Hepatocyte (in vitro differentiated cells): ENCODE measurements around the gene MYH16. TPM values are rescaled to one million over a fixed set of nuclear protein-coding genes. Genes with fewer than 3 reads are reported as not detected.
"Not testable (repeated sequence)": the region's sequence is repeated elsewhere in the genome, so short reads cannot be mapped to it uniquely, and the experiment has no call there.

Experiments used
- DNase-seq: peaks from one replicate; pipeline ENCODE4 v3.0.0-alpha.2; 2016; ENCODE audit warnings: low spot score
- H2AFZ ChIP-seq: fragments of 200-600 bp; sonication (generic); 2 replicates; pipeline ENCODE4 v1.6.0; 2016; ENCODE audit warnings: antibody characterized with exemption, mild to moderate bottlenecking
- H3K27ac ChIP-seq: fragments of 200-600 bp; sonication (generic); 2 replicates; pipeline ENCODE4 v1.5.1; 2016; ENCODE audit warnings: mild to moderate bottlenecking
- H3K27me3 ChIP-seq: fragments of 200-600 bp; sonication (generic); 2 replicates; pipeline ENCODE4 v1.6.1; 2016
- H3K36me3 ChIP-seq: fragments of 200-600 bp; sonication (generic); replicated peaks from 2 replicates; pipeline ENCODE4 v1.5.1; 2016; ENCODE audit warnings: low read depth; ENCODE audit not compliant: insufficient read depth
- H3K4me1 ChIP-seq: fragments of 200-600 bp; sonication (generic); 2 replicates; pipeline ENCODE4 v1.5.1; 2016; ENCODE audit warnings: mild to moderate bottlenecking, moderate library complexity; ENCODE audit not compliant: insufficient read depth
- H3K4me2 ChIP-seq: fragments of 200-600 bp; sonication (generic); 2 replicates; pipeline ENCODE4 v1.6.0; 2016
- H3K4me3 ChIP-seq: fragments of 200-600 bp; sonication (generic); 2 replicates; pipeline ENCODE4 v1.5.1; 2016; ENCODE audit warnings: mild to moderate bottlenecking
- H3K79me2 ChIP-seq: fragments of 200-600 bp; sonication (generic); 2 replicates; pipeline ENCODE4 v1.6.0; 2017; ENCODE audit warnings: mild to moderate bottlenecking
- H3K9me2 ChIP-seq: fragments of 200-600 bp; sonication (generic); replicated peaks from 2 replicates; pipeline ENCODE4 v1.6.0; 2017; ENCODE audit warnings: mild to moderate bottlenecking; ENCODE audit not compliant: insufficient read depth
- H3K9me3 ChIP-seq: fragments of 200-600 bp; sonication (generic); 2 replicates; pipeline ENCODE4 v1.5.1; 2016; ENCODE audit warnings: low read depth, mild to moderate bottlenecking
- H4K20me1 ChIP-seq: fragments of 200-600 bp; sonication (generic); 2 replicates; pipeline ENCODE4 v1.6.0; 2016; ENCODE audit warnings: mild to moderate bottlenecking; ENCODE audit not compliant: insufficient read depth, poor library complexity, severe bottlenecking
- CTCF ChIP-seq: fragments of 200-600 bp; sonication (generic); IDR thresholded peaks from 2 replicates; pipeline ENCODE4 v1.5.1; 2016; ENCODE audit warnings: antibody characterized with exemption, mild to moderate bottlenecking; ENCODE audit not compliant: poor library complexity
- EZH2 ChIP-seq: fragments of 200-600 bp; sonication (generic); IDR thresholded peaks from 2 replicates; pipeline ENCODE4 v1.6.1; 2016; ENCODE audit warnings: antibody characterized with exemption, mild to moderate bottlenecking, borderline replicate concordance
- EZH2phosphoT487 ChIP-seq: fragments of 200-600 bp; sonication (generic); IDR thresholded peaks from one replicate; pipeline ENCODE4 v1.6.1; 2018; ENCODE audit warnings: antibody characterized with exemption, mild to moderate bottlenecking, low read depth, moderate library complexity; ENCODE audit not compliant: unreplicated experiment, severe bottlenecking
- WGBS: methylation state at CpG from one replicate; pipeline ENCODE4 v1.1.6; 2016; ENCODE audit warnings: low lambda C conversion rate; ENCODE audit errors: missing lambda C conversion rate; 5-methylcytosine and 5-hydroxymethylcytosine counted together
- polyA plus RNA-seq: library from polyadenylated mRNA; unstranded; fragments of >200 nt; fragmentation: Nextera tagmentation; extraction: Ambion mirVana; gene quantifications from 2 replicates; pipeline ENCODE4 v1.2.1, GENCODE V29; 2016
- total RNA-seq: library from RNA; depleted of rRNA; stranded (reverse); fragments of >200 nt; gene quantifications from 2 replicates; pipeline ENCODE4 v1.2.3, GENCODE V29; 2014

MYH16 gene
- total and polyA plus RNA-seq, 2 experiments from 2014 or later = 0.13 TPM; not detected in 1

GRCh38 chr7:99268577-99268908 lies 4.1 kb upstream of the MYH16 start:
- no peaks in the 10 kb centered on the region for H4K20me1 ChIP-seq
- no peak overlapping the region for H3K27ac ChIP-seq
- H3K79me2 ChIP-seq = no peaks in the 10 kb centered on the region
- no peaks in the 10 kb centered on the region for H3K9me2 ChIP-seq
- no peaks in the 10 kb centered on the region for H3K4me1 ChIP-seq
- H3K9me3 ChIP-seq = no peaks in the 10 kb centered on the region
- H3K27me3 ChIP-seq = no peaks in the 10 kb centered on the region
- DNase-seq = no peak
- TF ChIP-seq EZH2 = no peak
- TF ChIP-seq EZH2phosphoT487 = no peak
- no peak for TF ChIP-seq CTCF
- WGBS = 88% methylated on average over 4 of the region's 4 CpGs
- H3K4me2 ChIP-seq = no peak overlapping the region
- H3K4me3 ChIP-seq = no peak overlapping the region
- H3K36me3 ChIP-seq = no peaks in the 10 kb centered on the region
- no peak overlapping the region for H2AFZ ChIP-seq

- Histone ChIP-seq H3K79me2 (no peaks in the 10 kb centered on the region), H3K4me2 (no peak overlapping the region), H3K4me3 (no peak overlapping the region), H3K27me3 (no peaks in the 10 kb centered on the region), H3K36me3 (no peaks in the 10 kb centered on the region), H2AFZ (no peak overlapping the region), H3K9me2 (no peaks in the 10 kb centered on the region), H3K27ac (no peak overlapping the region), H3K4me1 (no peaks in the 10 kb centered on the region), H4K20me1 (no peaks in the 10 kb centered on the region), H3K9me3 (no peaks in the 10 kb centered on the region)
- no peak for TF ChIP-seq EZH2
- no peak for TF ChIP-seq CTCF
- no peak for TF ChIP-seq EZH2phosphoT487
- WGBS = 56% methylated on average over 16 of the region's 16 CpGs
- DNase-seq = no peak
Measured at GRCh38 chr7:99270702-99271101, 1.9 kb upstream of the MYH16 start.

DNA sequence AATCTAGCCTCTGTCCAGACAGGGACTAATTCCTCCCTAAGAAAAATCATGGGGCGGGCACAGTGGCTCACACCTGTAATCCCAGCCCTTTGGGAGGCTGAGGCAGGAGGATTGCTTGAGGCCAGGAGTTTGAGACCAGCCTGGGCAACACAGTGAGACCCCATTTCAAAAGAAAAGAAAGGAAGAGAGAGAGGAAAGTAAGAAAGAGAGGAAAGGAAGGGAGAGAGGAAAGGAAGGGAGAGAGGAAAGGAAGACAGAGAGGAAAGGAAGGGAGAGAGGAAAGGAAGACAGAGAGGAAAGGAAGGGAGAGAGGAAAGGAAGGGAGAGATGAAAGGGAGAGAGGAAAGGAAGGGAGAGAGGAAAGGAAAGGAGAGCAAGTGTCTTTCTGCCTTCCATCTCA lies 922 bp downstream of the MYH16 start:
- not testable (repeated sequence) for DNase-seq, H3K4me3 ChIP-seq, H3K9me3 ChIP-seq, H3K27me3 ChIP-seq, H4K20me1 ChIP-seq, H3K36me3 ChIP-seq, H2AFZ ChIP-seq, H3K4me2 ChIP-seq, H3K9me2 ChIP-seq, H3K4me1 ChIP-seq, H3K79me2 ChIP-seq
- H3K27ac ChIP-seq = peak overlapping the region; percentile 88
- WGBS = 100% methylated on average over 1 of the region's 1 CpG

DNA sequence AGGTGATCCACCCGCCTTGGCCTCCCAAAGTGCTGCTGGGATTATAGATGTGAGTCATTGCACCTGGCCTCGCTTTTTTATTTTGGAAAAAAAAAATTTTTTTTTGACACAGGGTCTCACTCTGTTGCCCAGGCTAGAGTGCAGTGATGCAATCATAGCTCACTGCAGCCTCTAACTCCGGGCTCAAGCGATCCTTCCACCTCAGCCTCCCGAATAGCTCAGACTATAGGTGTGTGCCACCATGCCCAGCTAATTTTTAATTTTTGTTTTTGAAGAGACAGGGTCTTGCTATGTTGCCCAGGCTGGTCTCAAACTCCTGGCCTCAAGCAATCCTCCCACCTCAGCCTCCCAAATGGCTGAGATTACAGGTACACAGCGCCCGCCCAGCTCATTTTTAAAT lies 2.3 kb downstream of the MYH16 start:
- not testable (repeated sequence) for H3K9me3 ChIP-seq, H3K79me2 ChIP-seq, H2AFZ ChIP-seq, H3K36me3 ChIP-seq, H3K4me3 ChIP-seq, H4K20me1 ChIP-seq, H3K4me1 ChIP-seq, H3K4me2 ChIP-seq, H3K9me2 ChIP-seq, DNase-seq, H3K27me3 ChIP-seq
- peak overlapping the region; percentile 88 for H3K27ac ChIP-seq
- WGBS = 95% methylated on average over 7 of the region's 7 CpGs

DNA sequence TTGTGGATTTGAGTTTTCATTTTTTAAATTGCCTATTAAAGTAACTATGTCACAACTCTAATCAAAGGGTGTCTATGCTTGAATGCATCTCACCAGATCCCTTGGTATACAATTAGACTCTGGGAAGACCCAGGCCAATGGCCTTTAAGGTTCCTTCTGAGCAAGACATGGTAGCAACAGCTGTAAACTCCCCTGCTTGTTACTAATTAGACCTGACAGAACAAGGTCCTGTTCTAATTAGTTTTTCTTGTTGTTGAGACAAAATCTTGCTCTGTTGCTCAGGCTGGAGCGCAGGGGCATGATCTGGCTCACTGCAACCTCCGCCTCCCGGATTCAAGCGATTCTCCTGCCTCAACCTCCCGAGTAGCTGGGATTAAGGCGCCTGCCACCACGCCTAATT lies 2.9 kb downstream of the MYH16 start:
- Histone ChIP-seq H4K20me1 (no peaks in the 10 kb centered on the region), H3K79me2 (no peaks in the 10 kb centered on the region), H2AFZ (no peak overlapping the region), H3K27ac (no peak overlapping the region), H3K4me1 (no peaks in the 10 kb centered on the region), H3K9me2 (no peaks in the 10 kb centered on the region), H3K27me3 (no peaks in the 10 kb centered on the region), H3K4me3 (no peak overlapping the region), H3K9me3 (no peaks in the 10 kb centered on the region), H3K4me2 (no peak overlapping the region), H3K36me3 (no peaks in the 10 kb centered on the region)
- TF ChIP-seq EZH2phosphoT487 = no peak
- no peak for TF ChIP-seq CTCF
- no peak for TF ChIP-seq EZH2
- WGBS = 94% methylated on average over 7 of the region's 7 CpGs
- no peak for DNase-seq
